ENCODE results near the gene WDR45B.

WDR45B gene

DNA sequence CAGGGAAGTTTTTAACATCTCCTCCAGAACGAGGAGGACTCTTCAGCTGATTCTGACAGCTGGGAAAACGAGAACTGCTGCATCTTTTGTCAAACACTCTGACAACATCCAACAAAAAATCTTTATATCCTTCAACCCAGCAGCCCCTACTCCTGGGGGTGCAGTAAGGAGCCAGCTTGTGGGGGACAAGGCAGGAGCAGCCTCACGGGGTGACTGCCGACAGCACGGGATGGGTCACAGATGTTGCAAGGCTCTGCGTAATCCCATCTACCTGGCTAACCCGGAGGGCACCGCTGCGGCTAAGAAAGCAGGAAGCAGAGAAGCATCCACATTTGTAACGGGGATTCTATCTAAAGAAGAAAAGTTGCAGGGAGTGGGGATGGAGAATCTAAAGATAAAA lies 28.6 kb downstream of the WDR45B start:
- TF ChIP-seq, protein P1, sequence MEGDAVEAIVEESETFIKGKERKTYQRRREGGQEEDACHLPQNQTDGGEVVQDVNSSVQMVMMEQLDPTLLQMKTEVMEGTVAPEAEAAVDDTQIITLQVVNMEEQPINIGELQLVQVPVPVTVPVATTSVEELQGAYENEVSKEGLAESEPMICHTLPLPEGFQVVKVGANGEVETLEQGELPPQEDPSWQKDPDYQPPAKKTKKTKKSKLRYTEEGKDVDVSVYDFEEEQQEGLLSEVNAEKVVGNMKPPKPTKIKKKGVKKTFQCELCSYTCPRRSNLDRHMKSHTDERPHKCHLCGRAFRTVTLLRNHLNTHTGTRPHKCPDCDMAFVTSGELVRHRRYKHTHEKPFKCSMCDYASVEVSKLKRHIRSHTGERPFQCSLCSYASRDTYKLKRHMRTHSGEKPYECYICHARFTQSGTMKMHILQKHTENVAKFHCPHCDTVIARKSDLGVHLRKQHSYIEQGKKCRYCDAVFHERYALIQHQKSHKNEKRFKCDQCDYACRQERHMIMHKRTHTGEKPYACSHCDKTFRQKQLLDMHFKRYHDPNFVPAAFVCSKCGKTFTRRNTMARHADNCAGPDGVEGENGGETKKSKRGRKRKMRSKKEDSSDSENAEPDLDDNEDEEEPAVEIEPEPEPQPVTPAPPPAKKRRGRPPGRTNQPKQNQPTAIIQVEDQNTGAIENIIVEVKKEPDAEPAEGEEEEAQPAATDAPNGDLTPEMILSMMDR (IDR thresholded peaks at IDR 0.05) = no peak
- intact Hi-C loops (cut with DNase I; ENCODE audit: low total_unique reads) = no loop called here
- Histone ChIP-seq H3K9me3 (no peaks in the 10 kb centered on the region), H3K4me1 (no peaks in the 10 kb centered on the region), H3K27me3 (no peaks in the 10 kb centered on the region), H3K36me3 (peaks cover 74 to 97% (median 92%) of the 10 kb centered on the region in 3 donors), H3K4me3 (no peak overlapping the region), H3K27ac (no peak overlapping the region)
- DNase-seq = no peak

DNA sequence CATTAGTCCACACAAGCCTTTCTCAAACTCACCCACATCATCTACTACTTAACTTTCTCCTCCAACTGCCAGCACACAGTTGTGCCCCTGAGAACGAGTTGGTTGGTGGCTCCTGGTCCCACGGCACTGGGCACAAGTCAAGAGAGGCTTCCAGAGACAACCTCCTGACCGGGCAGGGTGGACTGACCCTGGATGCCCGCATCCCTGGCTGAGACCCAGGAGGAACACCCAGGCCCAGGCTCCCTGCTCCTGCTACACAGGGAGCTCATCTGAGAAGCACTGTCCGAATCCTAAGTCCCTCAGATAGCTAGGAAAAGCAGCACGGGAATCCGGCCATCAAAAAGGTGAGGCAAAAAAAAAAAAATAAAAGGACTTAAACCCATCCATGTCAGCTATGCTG lies 29.0 kb downstream of the WDR45B start:
- peaks cover 78 to 97% (median 91%) of the 10 kb centered on the region in 3 donors for H3K36me3 ChIP-seq
- H3K4me3 ChIP-seq = no peak overlapping the region
- no peaks in the 10 kb centered on the region for H3K9me3 ChIP-seq
- TF ChIP-seq, protein P1 (IDR thresholded peaks at IDR 0.05) = no peak
- DNase-seq = no peak
- no peaks in the 10 kb centered on the region for H3K4me1 ChIP-seq
- intact Hi-C loops (cut with DNase I; ENCODE audit: low total_unique reads) = no loop called here
- H3K27me3 ChIP-seq = no peaks in the 10 kb centered on the region
- no peak overlapping the region for H3K27ac ChIP-seq

DNA sequence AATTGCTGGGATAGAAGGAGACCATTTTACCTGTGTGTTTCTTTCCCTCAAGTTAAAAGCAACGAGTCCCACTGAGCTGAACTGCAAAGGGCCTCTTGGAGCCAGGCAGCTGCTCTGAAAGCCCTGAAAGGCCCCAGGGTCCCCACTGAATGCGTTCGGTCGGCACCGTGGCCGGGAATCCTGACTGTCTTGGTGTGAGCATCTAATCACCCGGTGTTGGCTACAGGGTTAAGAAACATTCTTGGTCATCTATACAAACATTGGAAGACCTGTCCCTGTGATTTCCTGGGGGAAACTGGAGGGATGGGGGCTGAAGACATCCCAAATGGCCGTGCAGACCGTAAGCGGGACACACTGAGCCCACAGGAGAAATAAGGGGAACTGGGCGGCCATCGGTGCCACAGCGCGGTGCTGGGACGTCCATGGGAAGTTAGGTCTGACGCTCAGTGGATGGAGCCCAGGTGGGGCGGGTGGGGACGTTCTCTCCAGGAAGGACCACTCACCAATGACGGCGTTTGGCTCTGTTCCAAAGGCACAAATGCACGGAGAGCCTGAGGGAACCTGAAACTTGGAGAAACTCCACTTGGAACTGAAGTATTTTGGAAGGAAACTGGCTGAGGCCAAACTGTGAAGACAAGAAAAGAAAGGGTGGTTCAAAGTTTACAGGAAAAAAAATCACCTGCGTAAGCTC lies 32.1 kb downstream of the WDR45B start:
- Histone ChIP-seq H3K9me3 (no peaks in the 10 kb centered on the region), H3K4me1 (no peaks in the 10 kb centered on the region), H3K36me3 (peaks cover 67 to 90% (median 80%) of the 10 kb centered on the region in 3 donors), H3K4me3 (no peak overlapping the region), H3K27me3 (no peaks in the 10 kb centered on the region), H3K27ac (no peak overlapping the region)
- TF ChIP-seq, protein P1 (IDR thresholded peaks at IDR 0.05) = no peak
- DNase-seq = no peak
- intact Hi-C loops (cut with DNase I; ENCODE audit: low total_unique reads) = no loop called here

DNA sequence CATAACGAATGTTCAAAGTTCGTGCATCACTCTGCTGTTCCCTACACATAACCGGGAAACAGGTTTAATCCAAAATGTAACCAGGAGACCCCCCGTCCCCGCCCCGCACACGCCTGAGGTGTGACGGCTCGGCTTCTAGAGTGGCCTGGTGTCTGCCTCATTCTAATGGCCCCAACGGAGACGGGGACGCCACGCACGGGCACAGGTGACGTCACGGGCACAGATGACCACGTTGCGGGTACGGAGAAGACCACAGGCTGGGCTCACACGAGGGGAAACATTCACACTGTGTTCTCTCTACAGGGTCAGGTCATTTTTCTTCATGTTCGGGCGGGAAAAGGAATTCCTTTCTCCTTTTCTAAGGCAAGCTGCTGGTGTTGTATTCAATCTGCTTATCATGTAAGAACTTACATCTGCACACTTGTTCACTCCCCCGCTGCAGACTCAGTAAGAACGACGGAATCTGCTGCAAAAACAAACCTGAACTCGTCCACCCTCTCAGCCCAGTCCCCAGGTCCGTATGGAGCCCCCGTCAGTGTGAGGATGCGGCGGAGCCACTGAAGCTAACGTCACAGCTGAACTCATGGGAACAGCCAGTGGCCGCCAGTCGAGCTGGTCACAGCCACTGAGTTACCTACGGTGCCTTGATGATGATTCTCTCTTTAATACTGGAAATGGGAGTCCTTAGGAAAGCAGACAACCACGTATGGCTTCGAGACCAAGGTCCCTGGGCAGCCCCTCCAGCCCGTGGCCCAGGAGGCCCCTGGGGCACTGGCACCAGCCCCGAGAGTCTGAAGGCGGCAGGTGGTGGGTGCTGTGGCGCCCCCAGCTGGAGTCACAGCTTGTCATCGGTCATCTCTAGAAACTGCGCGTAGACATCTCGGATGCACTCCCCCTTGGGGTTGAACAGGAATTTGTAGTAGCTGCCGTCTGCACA lies 32.9 kb downstream of the WDR45B start:
- Histone ChIP-seq H3K27ac (no peak overlapping the region), H3K4me1 (no peaks in the 10 kb centered on the region), H3K27me3 (no peaks in the 10 kb centered on the region), H3K4me3 (no peak overlapping the region), H3K9me3 (no peaks in the 10 kb centered on the region), H3K36me3 (peaks cover 60 to 88% (median 78%) of the 10 kb centered on the region in 3 donors)
- no peak for DNase-seq
- intact Hi-C loops (cut with DNase I; ENCODE audit: low total_unique reads) = no loop called here
- TF ChIP-seq, protein P1 (IDR thresholded peaks at IDR 0.05) = no peak

DNA sequence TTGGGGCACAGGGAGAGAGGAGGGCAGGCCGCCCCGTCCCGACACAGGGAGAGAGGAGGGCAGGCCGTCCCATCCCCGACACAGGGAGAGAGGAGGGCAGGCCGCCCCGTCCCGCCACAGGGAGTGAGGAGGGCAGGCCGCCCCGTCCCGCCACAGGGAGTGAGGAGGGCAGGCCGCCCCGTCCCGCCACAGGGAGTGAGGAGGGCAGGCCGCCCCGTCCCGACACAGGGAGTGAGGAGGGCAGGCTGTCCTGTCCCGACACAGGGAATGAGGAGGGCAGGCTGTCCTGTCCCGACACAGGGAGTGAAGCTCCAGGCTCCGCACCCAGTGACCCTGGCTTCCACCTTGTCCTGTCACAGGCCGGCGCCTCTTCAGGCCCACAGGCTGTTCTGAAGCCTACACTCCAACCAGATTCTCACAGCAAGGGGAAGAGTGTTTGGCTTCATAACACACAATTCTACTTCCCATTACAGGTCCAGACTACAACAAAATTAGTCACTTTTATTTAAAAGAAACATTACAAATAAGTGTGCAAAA lies 34.1 kb downstream of the WDR45B start:
- DNase-seq = no peak
- intact Hi-C loops (cut with DNase I; ENCODE audit: low total_unique reads) = no loop called here
- TF ChIP-seq, protein P1 (IDR thresholded peaks at IDR 0.05) = no peak
- no peaks in the 10 kb centered on the region for H3K27me3 ChIP-seq
- no peaks in the 10 kb centered on the region for H3K9me3 ChIP-seq
- H3K36me3 ChIP-seq = peaks cover 59 to 88% (median 76%) of the 10 kb centered on the region in 3 donors
- no peak overlapping the region for H3K27ac ChIP-seq
- no peak overlapping the region for H3K4me3 ChIP-seq
- H3K4me1 ChIP-seq = no peaks in the 10 kb centered on the region
